Esophagus squamous epithelium (tissue), 5 donors: ENCODE results near the gene GRAP. TPM values are rescaled to one million over a fixed set of nuclear protein-coding genes. Genes with fewer than 3 reads are reported as not detected.

Source experiments
- DNase-seq: peaks from one replicate; lab custom pipeline; 2025; lab: John Stamatoyannopoulos, UW
- H3K27ac ChIP-seq, 4 donors: fragments of 200-600 bp; sonication (generic); one replicate each; pipeline ENCODE4 v1.5.1; 2016 to 2019; ENCODE audit warnings: mild to moderate bottlenecking in 1 of 4
- H3K27me3 ChIP-seq, 4 donors: fragments of 200-600 bp; sonication (generic); 1 replicate in 3 of 4; 2 replicates in 1 of 4; pipeline versions ENCODE4 v1.5.1 to v1.6.0; 2017 to 2021; ENCODE audit warnings: antibody characterized with exemption in 1 of 4
- H3K36me3 ChIP-seq, 3 donors: fragments of 200-600 bp; sonication (generic); one replicate each; pipeline ENCODE4 v1.5.1; 2016 to 2019
- H3K4me1 ChIP-seq, 3 donors: fragments of 200-600 bp; sonication (generic); one replicate each; pipeline ENCODE4 v1.5.1; 2017 to 2019
- H3K4me3 ChIP-seq, 4 donors: fragments of 200-600 bp; sonication (generic); 1 replicate in 3 of 4; 2 replicates in 1 of 4; pipeline ENCODE4 v1.5.1; 2016 to 2019; ENCODE audit warnings: mild to moderate bottlenecking in 2 of 4, moderate library complexity in 1 of 4
- H3K9me3 ChIP-seq, 3 donors: fragments of 200-600 bp; sonication (generic); one replicate each; pipeline ENCODE4 v1.5.1; 2016 to 2019
- POLR2A ChIP-seq, 4 donors: fragments of 450-650 bp; IDR thresholded peaks; one replicate each; pipeline ENCODE4 v1.6.1; 2017; ENCODE audit warnings: antibody characterized with exemption in 4 of 4, mild to moderate bottlenecking in 4 of 4, moderate library complexity in 3 of 4
- WGBS, 2 donors: methylation state at CpG; one replicate each; pipeline ENCODE4 v1.1.5; 2018; 5-methylcytosine and 5-hydroxymethylcytosine counted together
- intact Hi-C: fragments of 100-400 bp; cut with DNase I; formaldehyde crosslinking; loops from one replicate; pipeline ENCODE4 v1.15.0; 2022
- total RNA-seq, 4 donors: library from RNA; depleted of rRNA; stranded (reverse); fragments of >200 nt; gene quantifications; one replicate each; pipeline ENCODE4 v1.1.0, GENCODE V29; 2016
- TF ChIP-seq, protein P1 (sequence below), 6 experiments: fragments of 450-650 bp in 4 of 6; fragments of 200-600 bp in 2 of 6; sonication (generic) in 2 of 6; IDR thresholded peaks; one replicate each; pipeline ENCODE4 v1.5.1; 2016 to 2019; ENCODE audit warnings: antibody characterized with exemption in 6 of 6, mild to moderate bottlenecking in 4 of 6, moderate library complexity in 4 of 6
- donor health status: DM: yes; HTN: yes; CAD: no.

The GRAP gene
- total RNA-seq, 4 donors from 2014 or later, result 1.0 to 4.2 (median 1.7) TPM

DNA sequence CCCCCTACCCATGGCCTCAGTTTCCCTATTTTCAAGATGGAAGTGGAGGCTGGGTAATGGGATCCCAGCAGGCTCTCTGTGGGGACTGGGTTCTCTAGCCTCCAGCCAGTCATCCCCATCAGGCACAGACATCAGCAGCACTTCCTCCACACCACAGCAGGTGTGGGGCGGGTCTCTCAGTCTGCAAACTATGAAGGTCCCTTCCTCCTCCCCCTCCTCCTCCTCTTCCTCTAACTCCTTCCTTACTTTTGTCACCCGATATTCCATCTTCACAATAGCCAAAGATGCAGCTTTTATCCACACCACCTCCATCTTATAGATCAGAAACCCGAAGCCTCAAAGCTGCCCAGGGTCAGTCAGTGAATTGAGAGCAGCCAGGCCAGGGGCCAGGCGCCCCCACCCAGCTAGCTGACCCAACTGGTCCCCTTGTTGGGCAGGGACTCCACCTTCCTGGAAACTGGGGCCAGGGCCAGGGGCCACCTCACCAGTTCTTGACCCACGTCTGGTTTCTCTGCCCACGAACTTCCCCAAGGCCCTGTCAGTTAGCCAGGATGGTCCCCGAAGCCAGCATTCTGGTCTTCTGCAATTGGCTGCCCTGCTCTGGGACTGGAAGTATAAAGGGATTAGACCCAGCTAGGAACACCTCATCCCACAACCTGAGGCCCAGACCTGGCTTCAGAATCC lies 44.7 kb downstream of the GRAP start:
- DNase-seq, result no peak
- WGBS, 2 donors, result 11 to 36% methylated on average over 2 of the region's 7 CpGs
- Histone ChIP-seq H3K4me1 (peaks cover 19 to 82% (median 29%) of the 10 kb centered on the region in 3 donors), H3K9me3 (no peaks in the 10 kb centered on the region), H3K27ac (peak overlapping the region; percentile 89 to 96 (median 94)), H3K36me3 (peaks cover 0 to 16% (median 0%) of the 10 kb centered on the region in 3 donors), H3K4me3 (peak overlapping the region; percentile 63 to 73 (median 66)), H3K27me3 (no peaks in the 10 kb centered on the region)
- no peak for TF ChIP-seq POLR2A (IDR thresholded peaks at IDR 0.05)
- TF ChIP-seq, protein P1, sequence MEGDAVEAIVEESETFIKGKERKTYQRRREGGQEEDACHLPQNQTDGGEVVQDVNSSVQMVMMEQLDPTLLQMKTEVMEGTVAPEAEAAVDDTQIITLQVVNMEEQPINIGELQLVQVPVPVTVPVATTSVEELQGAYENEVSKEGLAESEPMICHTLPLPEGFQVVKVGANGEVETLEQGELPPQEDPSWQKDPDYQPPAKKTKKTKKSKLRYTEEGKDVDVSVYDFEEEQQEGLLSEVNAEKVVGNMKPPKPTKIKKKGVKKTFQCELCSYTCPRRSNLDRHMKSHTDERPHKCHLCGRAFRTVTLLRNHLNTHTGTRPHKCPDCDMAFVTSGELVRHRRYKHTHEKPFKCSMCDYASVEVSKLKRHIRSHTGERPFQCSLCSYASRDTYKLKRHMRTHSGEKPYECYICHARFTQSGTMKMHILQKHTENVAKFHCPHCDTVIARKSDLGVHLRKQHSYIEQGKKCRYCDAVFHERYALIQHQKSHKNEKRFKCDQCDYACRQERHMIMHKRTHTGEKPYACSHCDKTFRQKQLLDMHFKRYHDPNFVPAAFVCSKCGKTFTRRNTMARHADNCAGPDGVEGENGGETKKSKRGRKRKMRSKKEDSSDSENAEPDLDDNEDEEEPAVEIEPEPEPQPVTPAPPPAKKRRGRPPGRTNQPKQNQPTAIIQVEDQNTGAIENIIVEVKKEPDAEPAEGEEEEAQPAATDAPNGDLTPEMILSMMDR (IDR thresholded peaks at IDR 0.05), result no peak
- intact Hi-C loops, result no loop called here

DNA sequence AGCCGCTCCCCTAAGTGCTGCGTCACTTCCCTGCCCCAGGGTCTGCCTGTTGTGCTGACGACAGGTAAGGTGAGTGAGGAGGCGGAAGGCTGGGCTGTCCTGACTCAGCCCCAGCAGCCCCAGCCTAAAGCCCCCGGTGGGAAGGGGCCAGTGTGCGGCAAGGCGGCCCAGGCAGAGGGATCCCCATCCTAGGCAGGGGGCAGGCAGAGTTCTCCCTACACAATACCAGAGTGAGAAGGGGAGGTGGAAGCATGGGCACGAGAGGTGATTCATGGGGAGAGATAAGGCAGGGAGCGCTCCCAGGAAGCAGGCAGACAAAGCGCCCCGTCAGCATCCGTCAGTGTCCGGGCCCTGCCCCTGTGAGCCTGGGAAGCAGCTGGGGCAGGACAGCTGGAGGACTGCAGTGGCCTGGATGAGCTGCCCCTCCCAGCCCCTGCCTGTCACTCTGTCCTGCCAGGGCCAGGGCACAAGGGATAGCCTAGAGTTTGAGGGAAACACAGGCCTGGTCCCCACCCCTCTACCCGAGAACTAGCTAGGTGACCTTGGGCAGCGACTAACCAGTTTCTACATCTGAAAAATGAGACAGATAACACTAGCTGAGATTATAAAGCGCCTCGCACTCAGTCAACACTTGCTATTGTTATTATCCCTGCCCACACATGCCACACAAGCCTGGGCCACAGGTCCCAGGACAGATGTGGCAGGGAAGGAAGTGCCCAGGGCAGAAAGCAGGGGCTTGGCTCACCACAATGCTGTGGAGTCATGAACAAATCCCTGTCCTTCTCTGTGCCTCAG lies 46.0 kb downstream of the GRAP start:
- Histone ChIP-seq H3K4me3 (peak overlapping the region; percentile 63 to 73 (median 66)), H3K27ac (peak overlapping the region; percentile 89 to 96 (median 94)), H3K27me3 (no peaks in the 10 kb centered on the region), H3K36me3 (peaks cover 0 to 27% (median 0%) of the 10 kb centered on the region in 3 donors), H3K4me1 (peaks cover 19 to 94% (median 29%) of the 10 kb centered on the region in 3 donors), H3K9me3 (peaks cover 0 to under 1% (median 0%) of the 10 kb centered on the region in 3 donors)
- DNase-seq, result no peak
- intact Hi-C loops, result no loop called here
- 34 to 44% methylated on average over 4 to 6 of the region's 17 CpGs for WGBS, 2 donors
- peak in 1 of 4 donors; percentile 33 for TF ChIP-seq POLR2A (IDR thresholded peaks at IDR 0.05)
- TF ChIP-seq, protein P1 (IDR thresholded peaks at IDR 0.05), result peak in 1 of 6 experiments; percentile 2

DNA sequence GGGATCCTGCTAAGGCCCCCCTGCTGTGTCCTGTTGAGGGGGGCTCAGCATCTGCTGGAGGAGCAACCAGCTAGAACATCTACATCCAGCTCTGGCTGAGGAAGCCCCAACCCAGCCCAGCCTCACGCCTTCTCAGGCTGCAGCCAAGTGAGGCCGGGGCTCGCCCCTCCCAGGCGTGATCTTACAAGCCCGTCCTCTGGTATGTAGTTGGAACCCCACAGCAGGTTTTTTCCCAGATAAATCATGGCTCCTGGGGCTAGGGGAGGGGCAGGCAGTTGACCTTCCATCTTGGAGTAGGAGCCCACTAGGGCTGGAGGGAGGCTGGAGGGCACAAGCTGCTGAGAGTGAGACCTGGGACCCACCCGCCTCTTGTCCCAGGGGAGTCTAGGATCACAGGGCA lies 46.8 kb downstream of the GRAP start:
- Histone ChIP-seq H3K36me3 (peaks cover 0 to 27% (median 6%) of the 10 kb centered on the region in 3 donors), H3K4me3 (peak overlapping the region; percentile 7 to 73 (median 66)), H3K9me3 (peaks cover 0 to 4% (median 0%) of the 10 kb centered on the region in 3 donors), H3K27ac (peak overlapping the region; percentile 89 to 96 (median 94)), H3K4me1 (peaks cover 14 to 95% (median 27%) of the 10 kb centered on the region in 3 donors), H3K27me3 (no peaks in the 10 kb centered on the region)
- no peak for DNase-seq
- intact Hi-C loops, result no loop called here
- WGBS, 2 donors, result 20% methylated on average over 1 of the region's 6 CpGs; no CpG with 5 or more reads in 1 of the 2 donors
- no peak for TF ChIP-seq POLR2A (IDR thresholded peaks at IDR 0.05)
- TF ChIP-seq, protein P1 (IDR thresholded peaks at IDR 0.05), result no peak

DNA sequence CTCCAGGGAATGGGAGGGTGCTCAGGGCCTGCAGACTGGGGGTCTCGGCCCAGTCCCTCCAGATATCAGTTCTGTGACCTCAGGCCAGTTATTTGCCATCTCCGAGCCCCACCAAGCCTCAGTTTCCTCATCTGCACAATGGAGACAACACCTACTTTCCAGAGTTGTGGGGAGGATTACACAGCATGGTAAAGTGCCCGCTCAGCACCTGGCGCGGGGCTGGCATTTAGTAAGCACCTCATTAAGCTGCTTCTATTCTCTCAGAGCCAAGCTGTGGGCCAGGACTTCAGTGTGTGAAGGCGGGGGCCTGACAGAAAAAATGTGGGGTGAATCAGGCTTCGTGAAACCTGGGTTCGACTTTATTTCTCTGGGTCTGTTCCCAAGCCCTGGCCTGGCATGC lies 47.4 kb downstream of the GRAP start:
- peaks cover 16 to 97% (median 30%) of the 10 kb centered on the region in 3 donors for H3K4me1 ChIP-seq
- H3K27ac ChIP-seq, result peak overlapping the region; percentile 89 to 96 (median 94)
- H3K36me3 ChIP-seq, result peaks cover 0 to 27% (median 6%) of the 10 kb centered on the region in 3 donors
- H3K4me3 ChIP-seq, result peak overlapping the region in 2 of 4 donors; percentile 63 to 73
- no peaks in the 10 kb centered on the region for H3K27me3 ChIP-seq
- DNase-seq, result no peak
- peak in 1 of 4 donors; percentile 6 for TF ChIP-seq POLR2A (IDR thresholded peaks at IDR 0.05)
- TF ChIP-seq, protein P1 (IDR thresholded peaks at IDR 0.05), result no peak
- H3K9me3 ChIP-seq, result peaks cover 0 to 4% (median 0%) of the 10 kb centered on the region in 3 donors
- intact Hi-C loops, result no loop called here
- 33 to 34% methylated on average over 5 to 7 of the region's 8 CpGs for WGBS, 2 donors
